ENCODE measurements around the gene PARD3B.

- TF ChIP-seq CTCF (conservative IDR thresholded peaks at IDR 0.05 in 1 of 2, IDR thresholded peaks at IDR 0.05 in 1 of 2; ENCODE audit: low read depth in 1 of 2, low read length in 2 of 2) = no peak
- TF ChIP-seq EZH2 (IDR thresholded peaks at IDR 0.05; ENCODE audit: low read length, missing control alignments) = no peak
Observed at GRCh38 chr2:205407984-205408383, 862.7 kb downstream of the PARD3B start.

Data from fibroblast of lung (primary cell).